Stimulated activated CD4-positive, alpha-beta T cell treated with anti-CD3 and anti-CD28 coated beads, Interleukin-1b, Interleukin-23, amount 100 ng/mL, for 24 hours (primary cell): ENCODE measurements around the gene GREB1.

Experiments
- DNase-seq, 4 experiments: peaks; one replicate each; pipeline ENCODE4 v3.0.0-alpha.2; 2020; ENCODE audit warnings: low read depth in 4 of 4, low spot score in 1 of 4

GREB1 gene

DNA sequence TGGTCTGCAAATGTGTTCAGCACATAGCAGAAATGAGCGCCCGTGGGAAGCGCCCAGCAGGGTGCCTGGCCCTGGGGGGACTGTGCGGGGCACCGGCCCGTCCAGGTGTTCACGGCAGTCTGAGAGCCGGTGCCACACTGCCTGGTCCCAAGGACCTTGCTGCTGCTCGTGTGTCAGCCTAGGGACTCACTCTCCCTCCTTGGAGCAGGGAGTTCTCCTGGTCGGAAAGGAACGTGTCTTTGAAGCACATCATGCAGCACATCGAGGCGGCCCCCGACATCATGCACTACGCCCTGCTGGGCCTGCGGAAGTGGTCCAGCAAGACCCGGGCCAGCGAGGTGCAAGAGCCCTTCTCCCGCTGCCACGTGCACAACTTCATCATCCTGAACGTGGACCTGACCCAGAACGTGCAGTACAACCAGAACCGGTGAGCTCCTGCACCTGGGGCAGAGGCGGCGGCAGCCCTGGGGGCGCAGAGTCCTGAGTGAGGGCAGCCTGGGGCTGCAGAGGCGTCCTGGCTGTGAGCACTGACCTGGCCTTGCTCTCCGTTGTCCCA lies 100.2 kb downstream of the GREB1 start:
- DNase-seq, result no peak

DNA sequence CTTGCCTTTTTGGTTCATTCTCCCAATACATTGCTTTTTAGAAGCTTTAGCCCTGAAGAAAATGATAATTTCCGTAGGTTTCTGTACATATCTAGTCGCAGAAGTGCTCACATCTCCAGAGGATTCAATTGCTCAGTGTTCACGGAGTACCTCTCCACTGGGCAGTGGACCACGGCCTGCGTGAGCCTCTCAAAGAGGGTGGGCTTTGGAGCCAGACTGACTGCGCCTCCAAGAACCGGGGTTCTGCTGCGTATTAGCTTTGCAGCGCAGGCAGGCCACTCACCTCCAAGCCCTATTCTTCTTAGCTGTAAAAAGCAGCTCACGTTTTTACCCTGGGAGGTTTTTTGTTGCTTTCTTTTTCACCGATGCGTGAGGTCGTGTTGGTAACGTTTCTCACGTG lies 100.7 kb downstream of the GREB1 start:
- no peak for DNase-seq

- DNase-seq, result no peak
Observed at GRCh38 chr2:11635141-11635540, 101.3 kb downstream of the GREB1 start.

GRCh38 chr2:11636593-11637295 lies 102.9 kb downstream of the GREB1 start:
- no peak for DNase-seq

DNA sequence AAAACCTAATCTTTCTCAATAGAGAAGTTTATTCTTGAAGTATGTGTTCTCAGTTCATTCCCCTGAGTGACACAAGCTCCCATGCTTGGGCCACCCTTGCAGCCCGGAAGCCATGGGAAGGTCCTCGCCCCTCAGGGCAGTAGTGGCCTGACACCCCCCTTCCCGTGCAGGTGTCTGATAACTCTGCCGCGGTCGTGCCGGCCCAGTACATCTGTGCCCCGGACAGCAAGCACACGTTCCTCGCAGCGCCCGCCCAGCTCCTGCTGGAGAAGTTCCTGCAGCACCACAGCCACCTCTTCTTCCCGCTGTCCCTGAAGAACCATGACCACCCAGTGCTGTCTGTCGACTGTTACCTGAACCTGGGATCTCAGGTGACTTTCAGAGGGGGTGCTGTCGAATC lies 103.7 kb downstream of the GREB1 start:
- no peak for DNase-seq

DNA sequence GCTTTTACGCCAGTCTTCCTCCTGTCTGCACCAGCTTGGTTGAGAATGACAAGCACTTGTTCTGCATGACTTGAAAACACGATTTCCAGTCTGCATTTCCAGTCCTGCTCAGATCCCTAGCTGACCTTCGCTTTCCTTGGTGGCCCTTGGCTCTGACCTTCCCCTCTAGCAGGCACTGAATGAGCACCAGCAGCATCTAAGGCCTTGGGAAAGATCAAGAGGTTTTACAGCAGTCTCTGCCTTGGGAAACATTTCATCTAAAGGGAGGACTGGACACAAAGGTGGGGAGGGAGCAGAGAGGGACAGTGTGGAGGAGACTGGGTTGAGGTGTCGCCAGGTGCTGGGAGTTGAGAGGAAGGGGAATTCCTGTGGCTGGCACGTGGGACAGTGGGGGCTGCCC lies 105.7 kb downstream of the GREB1 start:
- DNase-seq, result no peak

DNA sequence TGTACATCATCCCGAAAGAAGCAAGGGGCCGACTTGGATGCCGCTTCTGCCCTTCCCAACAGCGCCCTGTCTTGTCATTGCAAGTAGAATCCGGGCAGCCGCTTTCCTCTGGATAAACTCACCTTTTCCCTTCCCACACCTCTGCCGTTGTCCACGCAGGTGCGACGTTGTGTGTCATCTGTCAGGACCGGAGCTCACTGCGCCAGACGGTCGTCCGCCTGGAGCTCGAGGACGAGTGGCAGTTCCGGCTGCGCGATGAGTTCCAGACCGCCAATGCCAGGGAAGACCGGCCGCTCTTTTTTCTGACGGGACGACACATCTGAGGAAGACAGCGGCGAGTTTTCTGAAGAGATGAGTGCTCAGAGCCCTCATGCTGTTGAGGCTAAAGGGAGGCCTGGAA lies 106.3 kb downstream of the GREB1 start:
- no peak for DNase-seq

DNA sequence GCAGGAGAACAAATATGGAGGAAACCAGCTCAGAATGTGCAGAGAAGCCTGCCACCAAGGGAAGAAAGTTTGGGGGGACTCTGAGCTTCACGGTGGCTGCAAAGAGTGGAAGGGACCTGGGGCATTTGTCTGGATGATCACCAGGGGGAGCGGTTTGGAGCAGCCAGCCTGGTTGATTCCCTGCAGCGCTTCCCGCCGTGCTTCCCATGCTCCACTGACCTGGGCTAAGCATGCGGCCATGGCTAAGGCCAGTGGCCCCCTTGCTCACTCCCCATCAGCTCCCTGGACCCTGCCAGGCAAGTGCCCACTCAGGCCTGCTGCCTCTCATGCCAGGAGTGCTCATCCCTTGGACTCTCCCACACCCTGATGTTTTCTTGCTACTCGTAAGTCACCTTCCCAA lies 109.1 kb downstream of the GREB1 start:
- no peak for DNase-seq

DNA sequence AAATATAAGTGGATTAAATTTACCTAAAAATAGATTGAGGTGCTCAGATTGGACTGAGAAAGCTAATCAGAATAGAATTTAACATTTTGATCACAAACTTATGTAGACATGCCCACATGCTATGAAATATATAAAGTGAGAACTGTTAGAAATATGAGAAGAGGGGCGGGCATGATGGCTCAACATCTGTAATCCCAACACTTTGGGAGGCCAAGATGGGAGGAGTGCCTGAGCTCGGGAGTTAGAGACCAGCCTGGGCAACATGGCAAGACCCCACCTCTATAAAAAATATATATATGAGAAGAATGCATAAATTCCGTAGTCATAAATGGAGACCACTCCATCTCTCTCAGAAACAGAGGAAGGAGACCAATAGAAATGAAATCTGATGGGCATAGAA lies 110.4 kb downstream of the GREB1 start:
- no peak for DNase-seq

- DNase-seq, result no peak
Observed at GRCh38 chr2:11646530-11646929, 112.7 kb downstream of the GREB1 start.

DNA sequence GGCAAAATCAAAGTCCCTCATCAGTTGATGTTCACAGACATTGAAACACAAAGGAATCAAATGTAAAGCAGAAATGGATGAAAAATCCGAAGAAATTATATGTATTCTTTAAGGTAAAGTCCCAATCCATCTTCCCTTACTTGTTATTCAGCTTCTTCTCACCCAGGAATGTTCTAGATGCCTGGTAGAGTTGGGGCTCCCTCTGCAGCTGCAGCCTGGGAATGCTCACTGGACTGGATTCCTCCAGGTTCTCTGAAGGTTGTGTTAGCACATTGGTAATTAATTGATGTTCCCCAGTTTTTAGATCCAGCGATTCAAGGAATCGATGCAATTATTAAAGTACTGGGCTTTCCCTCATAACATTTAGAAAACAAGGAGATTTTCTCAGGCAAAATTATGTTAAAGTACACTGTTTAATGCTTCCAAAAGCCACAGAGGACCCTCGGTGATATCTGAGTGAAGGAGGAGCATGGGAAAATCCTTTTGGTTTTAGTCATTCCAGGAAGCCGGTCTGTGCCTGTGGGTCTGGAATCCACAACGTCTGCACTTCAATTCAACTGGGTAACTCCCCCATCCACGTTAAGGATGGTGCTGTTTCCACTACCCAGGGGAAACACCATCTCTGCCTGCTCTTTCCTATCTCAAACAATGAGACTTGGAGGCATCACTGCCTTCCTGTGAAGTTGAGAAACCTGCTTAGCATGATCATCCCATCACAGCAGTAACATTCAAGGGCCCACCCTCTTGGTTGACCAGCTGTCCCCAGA lies 114.2 kb downstream of the GREB1 start:
- DNase-seq, result no peak

GRCh38 chr2:11649093-11649492 lies 115.2 kb downstream of the GREB1 start:
- no peak for DNase-seq

DNA sequence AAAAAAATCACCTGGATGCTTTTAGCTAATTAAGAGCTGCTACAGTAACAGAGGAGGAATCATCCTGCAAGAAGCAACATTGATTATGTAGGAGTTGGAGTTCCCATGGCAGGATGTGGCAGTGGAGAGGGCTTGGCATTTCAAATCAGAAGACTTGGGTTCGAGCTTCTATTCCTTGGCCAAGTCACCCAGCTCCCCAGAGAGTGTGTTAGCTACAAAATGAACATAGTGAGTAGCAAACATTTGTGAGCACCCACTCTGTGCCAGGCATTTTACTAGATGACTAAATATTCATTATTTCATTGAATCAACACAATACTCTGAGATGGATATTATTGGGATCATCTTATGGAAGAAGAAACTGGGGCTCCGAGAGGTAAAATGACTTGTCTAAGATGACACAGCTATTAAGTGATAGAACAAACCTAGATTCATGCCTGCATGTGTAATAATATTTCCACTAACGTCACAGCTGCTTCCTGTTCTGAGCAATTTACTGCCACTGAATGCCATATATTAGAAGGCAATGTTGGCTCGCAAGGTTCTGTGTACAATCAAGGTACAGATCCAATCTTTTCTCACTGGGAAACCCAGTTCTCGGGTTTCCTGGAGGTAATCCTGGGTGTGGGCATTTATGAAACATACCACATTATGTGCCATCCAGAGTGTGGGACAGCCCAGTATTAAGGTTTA lies 118.2 kb downstream of the GREB1 start:
- no peak for DNase-seq

- no peak for DNase-seq
Observed at GRCh38 chr2:11652553-11652952, 118.7 kb downstream of the GREB1 start.

DNA sequence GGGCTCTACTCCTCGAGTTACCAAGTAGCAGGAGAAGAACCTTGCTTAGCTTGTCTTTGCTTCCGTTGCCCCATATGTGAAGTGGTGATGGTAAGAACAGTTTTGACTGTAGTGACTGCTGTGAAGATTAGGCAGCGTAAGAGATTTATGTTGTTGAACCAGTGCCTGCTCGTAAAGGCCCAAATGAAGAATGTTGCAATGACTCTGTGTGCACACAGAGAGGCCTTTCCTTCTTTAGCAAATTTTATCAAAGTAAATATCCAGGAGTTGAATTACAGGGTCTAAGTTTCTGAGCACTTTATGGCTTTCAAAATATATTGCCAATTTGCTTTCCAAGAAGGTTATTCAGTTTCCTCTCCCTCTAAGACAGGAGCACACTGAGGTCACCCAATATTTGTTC lies 121.7 kb downstream of the GREB1 start:
- DNase-seq, result no peak

DNA sequence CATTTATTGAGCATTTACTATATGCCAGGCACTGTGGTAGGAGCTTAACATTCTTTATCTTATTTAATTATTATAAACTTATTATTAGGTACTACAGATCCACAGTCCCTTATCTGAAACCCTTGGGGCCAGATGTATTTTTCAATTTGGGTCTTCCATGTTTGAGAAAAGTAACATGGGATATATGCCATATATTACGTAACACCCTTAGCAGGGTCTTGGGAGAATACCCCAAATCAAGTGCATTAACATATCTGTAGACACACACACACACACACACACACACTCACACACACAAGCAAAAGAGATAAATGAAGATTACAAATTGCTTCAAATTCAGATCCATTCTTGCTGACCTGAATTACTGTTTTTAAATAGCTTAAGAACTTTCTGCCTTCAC lies 122.4 kb downstream of the GREB1 start:
- no peak for DNase-seq

- no peak for DNase-seq
Observed at GRCh38 chr2:11656671-11657101, 122.8 kb downstream of the GREB1 start.

- DNase-seq, result no peak
Observed at GRCh38 chr2:11657195-11657594, 123.3 kb downstream of the GREB1 start.

DNA sequence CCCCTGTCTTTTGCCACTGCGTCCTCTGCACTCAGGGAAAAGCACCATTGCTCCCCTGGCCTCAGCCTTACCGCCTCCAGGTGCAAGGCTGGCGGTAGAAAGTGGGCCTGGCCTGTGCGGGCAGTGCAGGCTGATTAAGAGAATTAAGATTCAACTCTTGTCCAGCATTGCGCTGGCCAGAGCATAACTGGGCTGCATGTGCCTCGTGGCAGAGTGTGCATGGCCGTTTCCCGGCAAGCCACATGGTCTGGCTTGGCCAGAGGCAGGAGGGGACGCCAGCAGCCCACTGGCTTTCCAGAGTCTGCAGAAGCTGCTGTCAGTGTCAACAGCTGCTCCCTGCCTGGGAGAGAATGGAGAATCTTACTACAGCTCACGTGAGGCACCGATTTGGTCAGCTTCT lies 123.8 kb downstream of the GREB1 start:
- DNase-seq, result no peak

GRCh38 chr2:11658208-11659114 lies 124.6 kb downstream of the GREB1 start:
- no peak for DNase-seq

DNA sequence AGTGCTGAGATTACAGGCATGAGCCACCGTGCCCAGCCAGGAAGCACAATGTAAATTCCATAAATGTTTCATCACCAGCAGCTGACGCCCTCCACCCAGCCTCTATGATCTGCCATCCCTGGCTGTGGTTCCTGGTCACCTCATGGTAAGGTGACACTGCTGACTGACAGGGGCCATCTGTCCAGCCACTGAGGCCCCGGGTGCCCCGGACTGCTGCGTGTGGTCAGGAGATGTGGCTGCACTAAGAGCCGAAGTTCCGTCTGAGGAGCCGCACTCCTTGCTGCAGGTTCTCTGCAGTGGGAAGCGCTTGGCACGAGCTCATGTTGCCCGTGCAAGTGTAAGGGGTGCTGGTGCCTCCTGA lies 125.2 kb downstream of the GREB1 start:
- DNase-seq, result no peak
